ENCODE measurements around the gene TTLL11. TPM values are rescaled to one million over a fixed set of nuclear protein-coding genes. Genes with fewer than 3 reads are reported as not detected.

TTLL11 gene
- total RNA-seq, 2 donors from 2014 or later: 11.7 to 11.9 TPM

GRCh38 chr9:122122903-122123632 lies 30.0 kb upstream of the TTLL11 start:
- intact Hi-C loops (cut with DNase I): loop anchor here (1.0 kb wide), 1 partner anchor 24 kb away; no protein-coding TSS in a partner anchor
- Histone ChIP-seq H3K27ac (no peak overlapping the region), H3K4me3 (no peak overlapping the region), H3K9me3 (no peaks in the 10 kb centered on the region), H3K27me3 (replicated peaks; ENCODE audit: insufficient read depth) (no peaks in the 10 kb centered on the region), H3K4me1 (replicated peaks) (peaks cover 4% of the 10 kb centered on the region), H3K36me3 (no peaks in the 10 kb centered on the region)
- peak; percentile 35 for DNase-seq (ENCODE audit: low spot score)
- TF ChIP-seq, protein P1, sequence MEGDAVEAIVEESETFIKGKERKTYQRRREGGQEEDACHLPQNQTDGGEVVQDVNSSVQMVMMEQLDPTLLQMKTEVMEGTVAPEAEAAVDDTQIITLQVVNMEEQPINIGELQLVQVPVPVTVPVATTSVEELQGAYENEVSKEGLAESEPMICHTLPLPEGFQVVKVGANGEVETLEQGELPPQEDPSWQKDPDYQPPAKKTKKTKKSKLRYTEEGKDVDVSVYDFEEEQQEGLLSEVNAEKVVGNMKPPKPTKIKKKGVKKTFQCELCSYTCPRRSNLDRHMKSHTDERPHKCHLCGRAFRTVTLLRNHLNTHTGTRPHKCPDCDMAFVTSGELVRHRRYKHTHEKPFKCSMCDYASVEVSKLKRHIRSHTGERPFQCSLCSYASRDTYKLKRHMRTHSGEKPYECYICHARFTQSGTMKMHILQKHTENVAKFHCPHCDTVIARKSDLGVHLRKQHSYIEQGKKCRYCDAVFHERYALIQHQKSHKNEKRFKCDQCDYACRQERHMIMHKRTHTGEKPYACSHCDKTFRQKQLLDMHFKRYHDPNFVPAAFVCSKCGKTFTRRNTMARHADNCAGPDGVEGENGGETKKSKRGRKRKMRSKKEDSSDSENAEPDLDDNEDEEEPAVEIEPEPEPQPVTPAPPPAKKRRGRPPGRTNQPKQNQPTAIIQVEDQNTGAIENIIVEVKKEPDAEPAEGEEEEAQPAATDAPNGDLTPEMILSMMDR (IDR thresholded peaks at IDR 0.05): peak; percentile 83 to 94 (median 89)
- TF ChIP-seq POLR2A (IDR thresholded peaks at IDR 0.05): no peak
- 26% methylated on average over 13 of the region's 13 CpGs for WGBS

- Histone ChIP-seq H3K27ac (no peak overlapping the region), H3K27me3 (replicated peaks; ENCODE audit: insufficient read depth) (no peaks in the 10 kb centered on the region), H3K4me1 (replicated peaks) (peaks cover 4% of the 10 kb centered on the region), H3K36me3 (no peaks in the 10 kb centered on the region), H3K9me3 (no peaks in the 10 kb centered on the region), H3K4me3 (no peak overlapping the region)
- TF ChIP-seq POLR2AphosphoS5 (IDR thresholded peaks at IDR 0.05) (no peak), POLR2A (IDR thresholded peaks at IDR 0.05) (no peak)
- TF ChIP-seq, protein P1 (IDR thresholded peaks at IDR 0.05): no peak
- intact Hi-C loops (cut with DNase I): no loop called here
- 28% methylated on average over 6 of the region's 6 CpGs for WGBS
- no peak for DNase-seq (ENCODE audit: low spot score)
Observed at GRCh38 chr9:122122468-122122867, 29.4 kb upstream of the TTLL11 start.

DNA sequence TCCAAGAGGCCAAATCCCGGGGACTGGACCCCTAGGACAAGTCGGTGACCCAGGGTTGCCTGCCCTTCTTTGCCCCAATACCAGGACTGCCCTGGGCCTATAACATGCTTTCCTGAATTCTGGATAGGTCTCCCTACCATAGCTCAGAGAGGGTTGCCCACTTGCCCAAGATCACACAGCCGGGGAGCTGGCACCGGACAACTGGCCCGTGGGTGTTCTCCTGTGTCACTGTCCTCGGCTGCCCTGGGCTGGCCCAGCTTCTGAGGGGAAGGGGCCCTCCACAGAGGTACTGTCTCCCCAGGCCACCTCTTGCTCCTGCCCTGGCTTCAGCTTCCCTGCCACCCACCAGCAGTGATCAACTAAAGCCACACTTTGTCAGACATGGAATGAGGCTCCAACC lies 28.8 kb upstream of the TTLL11 start:
- Histone ChIP-seq H3K27ac (no peak overlapping the region), H3K36me3 (no peaks in the 10 kb centered on the region), H3K4me1 (replicated peaks) (peaks cover 4% of the 10 kb centered on the region), H3K9me3 (no peaks in the 10 kb centered on the region), H3K4me3 (no peak overlapping the region), H3K27me3 (replicated peaks; ENCODE audit: insufficient read depth) (no peaks in the 10 kb centered on the region)
- TF ChIP-seq POLR2AphosphoS5 (IDR thresholded peaks at IDR 0.05): no peak
- 95% methylated on average over 6 of the region's 6 CpGs for WGBS
- intact Hi-C loops (cut with DNase I): no loop called here
- no peak for DNase-seq (ENCODE audit: low spot score)

- 88% methylated on average over 8 of the region's 10 CpGs for WGBS
- Histone ChIP-seq H3K36me3 (no peaks in the 10 kb centered on the region), H3K4me1 (replicated peaks) (peaks cover 3% of the 10 kb centered on the region), H3K9me3 (no peaks in the 10 kb centered on the region), H3K27ac (no peak overlapping the region), H3K27me3 (replicated peaks; ENCODE audit: insufficient read depth) (no peaks in the 10 kb centered on the region), H3K4me3 (no peak overlapping the region)
- intact Hi-C loops (cut with DNase I): no loop called here
- no peak for TF ChIP-seq POLR2A (IDR thresholded peaks at IDR 0.05)
- no peak for TF ChIP-seq POLR2AphosphoS5 (IDR thresholded peaks at IDR 0.05)
- TF ChIP-seq, protein P1 (IDR thresholded peaks at IDR 0.05): no peak
- DNase-seq (ENCODE audit: low spot score): no peak
Observed at GRCh38 chr9:122121391-122121790, 28.3 kb upstream of the TTLL11 start.

DNA sequence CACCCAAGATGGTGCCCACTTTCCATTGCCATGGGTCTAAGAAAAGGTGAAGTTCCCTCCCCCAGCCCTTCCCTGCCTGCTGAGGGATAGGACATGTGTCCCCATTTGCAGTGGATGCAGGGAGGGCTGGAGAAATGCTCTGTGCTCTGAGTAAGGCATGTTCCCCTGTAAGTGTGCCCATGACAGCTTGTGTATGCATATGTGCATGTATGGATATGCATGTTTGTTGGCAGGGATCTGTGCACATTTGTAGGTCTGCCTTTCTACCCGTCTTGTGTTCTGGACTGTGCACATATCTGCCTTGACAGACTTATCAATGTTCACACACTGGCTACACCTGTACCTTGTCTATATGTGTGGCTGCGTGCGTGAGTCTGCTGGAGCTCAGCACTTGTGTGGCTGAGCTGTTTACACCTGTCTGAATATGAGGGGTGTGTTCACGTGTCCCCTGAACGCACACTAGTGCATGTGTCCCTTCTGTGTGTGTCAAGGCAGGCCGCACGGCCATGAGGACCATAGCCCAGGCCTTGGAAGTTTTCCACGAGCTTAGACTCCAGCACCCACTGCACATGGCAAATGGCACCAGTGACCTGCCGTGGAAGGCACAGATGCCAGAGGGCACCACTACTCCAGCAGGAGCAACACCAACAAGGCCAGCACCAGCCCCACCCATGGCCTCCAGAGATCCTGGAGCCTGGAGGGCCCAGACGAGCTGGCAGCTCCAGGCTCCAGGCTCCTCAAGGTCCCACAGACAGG lies 27.4 kb upstream of the TTLL11 start:
- no peak for DNase-seq (ENCODE audit: low spot score)
- TF ChIP-seq POLR2A (IDR thresholded peaks at IDR 0.05): no peak
- TF ChIP-seq, protein P1 (IDR thresholded peaks at IDR 0.05): no peak
- no peak for TF ChIP-seq POLR2AphosphoS5 (IDR thresholded peaks at IDR 0.05)
- intact Hi-C loops (cut with DNase I): no loop called here
- Histone ChIP-seq H3K9me3 (no peaks in the 10 kb centered on the region), H3K27ac (no peak overlapping the region), H3K4me1 (replicated peaks) (no peaks in the 10 kb centered on the region), H3K27me3 (replicated peaks; ENCODE audit: insufficient read depth) (no peaks in the 10 kb centered on the region), H3K36me3 (no peaks in the 10 kb centered on the region), H3K4me3 (no peak overlapping the region)
- 80% methylated on average over 10 of the region's 10 CpGs for WGBS

Data from prostate gland (tissue), 2 donors.